Endodermal cell (in vitro differentiated cells): Measurements from ENCODE around the gene PIMREG. TPM values are rescaled to one million over a fixed set of nuclear protein-coding genes. Genes with fewer than 3 reads are reported as not detected.
"Not testable (repeated sequence)": the region's sequence is repeated elsewhere in the genome, so short reads cannot be mapped to it uniquely, and the experiment has no call there.

Source experiments
- DNase-seq: peaks from one replicate; pipeline ENCODE4 v3.0.0-alpha.2; 2017
- H3K27ac ChIP-seq: 2 replicates; pipeline ENCODE4 v1.5.1; 2013; ENCODE audit warnings: mild to moderate bottlenecking, low read depth, low read length, moderate library complexity
- H3K27me3 ChIP-seq: 2 replicates; pipeline ENCODE4 v1.6.1; 2013; ENCODE audit warnings: mild to moderate bottlenecking, low read length, moderate library complexity; ENCODE audit not compliant: insufficient read depth, control insufficient read depth, poor library complexity, severe bottlenecking
- H3K36me3 ChIP-seq: 2 replicates; pipeline ENCODE4 v1.7.0; 2013; ENCODE audit warnings: mild to moderate bottlenecking, low read length, moderate library complexity; ENCODE audit not compliant: control insufficient read depth, insufficient read depth
- H3K4me1 ChIP-seq: one replicate; pipeline ENCODE4 v1.7.0; 2013; ENCODE audit warnings: low read length; ENCODE audit not compliant: control insufficient read depth, insufficient read depth
- H3K4me3 ChIP-seq: 2 replicates; pipeline ENCODE4 v1.5.1; 2013; ENCODE audit warnings: mild to moderate bottlenecking, low read length, moderate library complexity
- H3K9ac ChIP-seq: 2 replicates; pipeline ENCODE4 v1.6.1; 2013; ENCODE audit warnings: mild to moderate bottlenecking, low read length, moderate library complexity; ENCODE audit not compliant: poor library complexity, severe bottlenecking; ENCODE audit errors: extremely low read depth
- H3K9me3 ChIP-seq: 2 replicates; pipeline ENCODE4 v1.6.1; 2013; ENCODE audit warnings: mild to moderate bottlenecking, low read length, moderate library complexity; ENCODE audit not compliant: control insufficient read depth
- H3K27ac Mint-ChIP-seq: 2 replicates; pipeline ENCODE4 v1.8.0; 2020; ENCODE audit warnings: mixed read lengths
- H3K27me3 Mint-ChIP-seq: 2 replicates; pipeline ENCODE4 v1.8.0; 2021; ENCODE audit warnings: mild to moderate bottlenecking, mixed read lengths; ENCODE audit not compliant: insufficient read depth
- H3K36me3 Mint-ChIP-seq: 2 replicates; pipeline ENCODE4 v1.8.0; 2020; ENCODE audit warnings: low read depth, mixed read lengths
- H3K4me1 Mint-ChIP-seq: 2 replicates; pipeline ENCODE4 v1.8.0; 2020; ENCODE audit warnings: mixed read lengths
- H3K4me3 Mint-ChIP-seq: 2 replicates; pipeline ENCODE4 v1.8.0; 2020; ENCODE audit warnings: mild to moderate bottlenecking, moderate library complexity, mixed read lengths
- H3K9me3 Mint-ChIP-seq: 2 replicates; pipeline ENCODE4 v1.8.0; 2020; ENCODE audit warnings: mild to moderate bottlenecking, mixed read lengths
- WGBS, 2 experiments: methylation state at CpG; one replicate each; pipeline versions ENCODE4 v1.1.5 to v1.1.7; 2013; ENCODE audit warnings: missing lambda C conversion rate in 2 of 2, mixed read lengths in 1 of 2; ENCODE audit not compliant: insufficient coverage in 1 of 2, insufficient read length in 1 of 2; 5-methylcytosine and 5-hydroxymethylcytosine counted together
- total RNA-seq, 2 donors: library from RNA; stranded (reverse); fragmentation: NEBNext Ultra II Directional in 1 of 2; extraction: Animal tissue kit (Norgen Biotek cat#: 25700) in 1 of 2; gene quantifications; 2 replicates in 1 of 2; 3 replicates in 1 of 2; pipeline ENCODE4 v1.2.1, GENCODE V29; 2021
- TF ChIP-seq, protein P1 (sequence below): fragments of 200-600 bp; sonication (generic); conservative IDR thresholded peaks from 2 replicates; pipeline ENCODE4 v1.5.0; 2021; ENCODE audit warnings: antibody characterized with exemption, mild to moderate bottlenecking

PIMREG gene
- total RNA-seq, 2 donors from 2014 or later: 33.4 to 68.7 TPM

DNA sequence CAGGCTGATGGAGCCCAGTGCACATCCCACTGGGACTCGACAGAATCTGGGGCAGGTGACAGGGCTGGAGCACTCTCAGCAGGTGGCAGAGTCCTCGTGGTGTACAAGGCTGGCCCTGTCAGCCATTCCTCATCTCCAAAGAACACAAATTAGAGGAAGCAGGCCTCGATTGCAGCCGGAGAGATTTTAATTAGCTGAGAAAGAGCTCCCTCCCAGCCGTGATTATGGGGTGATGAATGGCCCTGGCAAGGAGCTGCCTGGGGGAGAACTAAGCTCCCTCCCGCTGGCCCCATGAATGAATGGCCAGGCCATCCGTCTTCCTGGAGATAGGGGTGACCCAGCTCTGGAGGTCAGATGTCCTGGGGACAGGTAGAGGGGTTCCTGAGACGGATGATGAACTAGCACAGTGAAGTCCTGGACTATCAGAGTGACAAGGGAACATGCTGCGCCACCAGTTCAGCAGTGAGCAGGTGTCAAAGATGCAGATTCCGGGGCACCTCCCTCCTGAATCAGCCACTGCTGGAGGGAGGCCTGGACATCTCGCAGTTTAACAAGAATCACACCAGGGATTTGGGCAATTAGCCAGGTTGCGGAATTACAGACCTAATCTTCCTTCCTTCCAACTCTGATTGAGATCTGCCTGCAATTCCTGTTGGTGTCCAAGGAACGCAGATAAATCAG, 35.5 kb downstream of the PIMREG start:
- peaks cover 9% of the 10 kb centered on the region for H3K4me1 ChIP-seq
- H3K4me3 ChIP-seq: no peak overlapping the region
- H3K27me3 ChIP-seq: no peaks in the 10 kb centered on the region
- Mint-ChIP-seq H3K9me3 (no peaks in the 10 kb centered on the region), H3K4me3 (no peak overlapping the region), H3K36me3 (no peaks in the 10 kb centered on the region), H3K27me3 (no peaks in the 10 kb centered on the region), H3K4me1 (peaks cover 28% of the 10 kb centered on the region), H3K27ac (no peak overlapping the region)
- no peaks in the 10 kb centered on the region for H3K9me3 ChIP-seq
- no peak for DNase-seq
- no peak overlapping the region for H3K27ac ChIP-seq
- WGBS, 2 experiments: 74 to 83% methylated on average over 9 to 13 of the region's 13 CpGs
- no peaks in the 10 kb centered on the region for H3K36me3 ChIP-seq
- TF ChIP-seq, protein P1, sequence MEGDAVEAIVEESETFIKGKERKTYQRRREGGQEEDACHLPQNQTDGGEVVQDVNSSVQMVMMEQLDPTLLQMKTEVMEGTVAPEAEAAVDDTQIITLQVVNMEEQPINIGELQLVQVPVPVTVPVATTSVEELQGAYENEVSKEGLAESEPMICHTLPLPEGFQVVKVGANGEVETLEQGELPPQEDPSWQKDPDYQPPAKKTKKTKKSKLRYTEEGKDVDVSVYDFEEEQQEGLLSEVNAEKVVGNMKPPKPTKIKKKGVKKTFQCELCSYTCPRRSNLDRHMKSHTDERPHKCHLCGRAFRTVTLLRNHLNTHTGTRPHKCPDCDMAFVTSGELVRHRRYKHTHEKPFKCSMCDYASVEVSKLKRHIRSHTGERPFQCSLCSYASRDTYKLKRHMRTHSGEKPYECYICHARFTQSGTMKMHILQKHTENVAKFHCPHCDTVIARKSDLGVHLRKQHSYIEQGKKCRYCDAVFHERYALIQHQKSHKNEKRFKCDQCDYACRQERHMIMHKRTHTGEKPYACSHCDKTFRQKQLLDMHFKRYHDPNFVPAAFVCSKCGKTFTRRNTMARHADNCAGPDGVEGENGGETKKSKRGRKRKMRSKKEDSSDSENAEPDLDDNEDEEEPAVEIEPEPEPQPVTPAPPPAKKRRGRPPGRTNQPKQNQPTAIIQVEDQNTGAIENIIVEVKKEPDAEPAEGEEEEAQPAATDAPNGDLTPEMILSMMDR: no peak
- H3K9ac ChIP-seq: no peak overlapping the region

DNA sequence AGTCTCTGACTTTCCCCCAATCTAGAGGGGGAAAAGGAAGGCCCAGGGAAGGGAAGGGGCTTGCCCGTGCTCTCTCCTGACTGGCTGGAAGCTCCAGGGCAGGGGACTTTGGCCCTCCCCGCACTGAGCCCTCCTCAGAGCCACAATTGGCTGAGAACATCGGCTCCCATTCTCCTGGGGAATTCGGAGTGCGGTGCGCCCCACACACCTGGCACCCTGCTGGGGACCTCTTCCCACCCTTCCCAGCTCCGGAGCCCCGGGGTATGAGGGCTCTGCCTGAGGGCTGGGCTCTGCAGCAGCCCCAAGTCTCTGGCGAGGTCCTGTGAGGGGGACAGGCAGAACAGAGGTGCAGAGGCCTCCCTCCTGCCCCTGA, 36.0 kb downstream of the PIMREG start:
- no peaks in the 10 kb centered on the region for H3K9me3 Mint-ChIP-seq
- H3K27me3 Mint-ChIP-seq: no peaks in the 10 kb centered on the region
- Histone ChIP-seq H3K4me1 (peaks cover 9% of the 10 kb centered on the region), H3K27ac (no peak overlapping the region), H3K9me3 (no peaks in the 10 kb centered on the region), H3K27me3 (no peaks in the 10 kb centered on the region), H3K36me3 (no peaks in the 10 kb centered on the region), H3K9ac (no peak overlapping the region), H3K4me3 (no peak overlapping the region)
- WGBS, 2 experiments: 57 to 80% methylated on average over 1 to 9 of the region's 9 CpGs
- peak; percentile 78 for DNase-seq
- H3K27ac Mint-ChIP-seq: no peak overlapping the region
- H3K36me3 Mint-ChIP-seq: no peaks in the 10 kb centered on the region
- H3K4me3 Mint-ChIP-seq: no peak overlapping the region
- H3K4me1 Mint-ChIP-seq: peaks cover 23% of the 10 kb centered on the region
- TF ChIP-seq, protein P1: no peak

DNA sequence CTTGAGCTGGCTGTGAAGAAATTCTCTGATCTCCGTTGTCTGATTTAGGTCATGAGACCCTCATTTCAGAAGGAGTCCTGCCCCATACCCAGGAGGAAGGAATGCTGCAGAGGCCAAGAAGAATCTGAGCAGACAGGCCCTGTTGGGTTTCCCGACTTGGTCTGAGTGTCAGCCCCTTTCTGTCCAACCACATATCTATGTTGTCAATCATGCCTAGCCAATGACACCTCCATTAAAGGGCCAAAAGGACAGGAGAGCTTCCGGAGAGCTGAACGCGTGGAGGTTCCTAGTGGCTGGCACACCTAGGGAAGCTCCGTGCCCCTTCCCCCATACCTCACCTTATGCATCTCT, 37.8 kb downstream of the PIMREG start:
- Mint-ChIP-seq H3K9me3 (no peaks in the 10 kb centered on the region), H3K27ac (no peak overlapping the region), H3K4me1 (peaks cover 19% of the 10 kb centered on the region), H3K27me3 (no peaks in the 10 kb centered on the region), H3K36me3 (no peaks in the 10 kb centered on the region), H3K4me3 (no peak overlapping the region)
- H3K27ac ChIP-seq: no peak overlapping the region
- H3K9ac ChIP-seq: no peak overlapping the region
- 85 to 93% methylated on average over 2 to 6 of the region's 6 CpGs for WGBS, 2 experiments
- no peak overlapping the region for H3K4me3 ChIP-seq
- H3K27me3 ChIP-seq: no peaks in the 10 kb centered on the region
- H3K36me3 ChIP-seq: no peaks in the 10 kb centered on the region
- peaks cover 3% of the 10 kb centered on the region for H3K4me1 ChIP-seq
- TF ChIP-seq, protein P1: no peak
- H3K9me3 ChIP-seq: no peaks in the 10 kb centered on the region
- DNase-seq: no peak

DNA sequence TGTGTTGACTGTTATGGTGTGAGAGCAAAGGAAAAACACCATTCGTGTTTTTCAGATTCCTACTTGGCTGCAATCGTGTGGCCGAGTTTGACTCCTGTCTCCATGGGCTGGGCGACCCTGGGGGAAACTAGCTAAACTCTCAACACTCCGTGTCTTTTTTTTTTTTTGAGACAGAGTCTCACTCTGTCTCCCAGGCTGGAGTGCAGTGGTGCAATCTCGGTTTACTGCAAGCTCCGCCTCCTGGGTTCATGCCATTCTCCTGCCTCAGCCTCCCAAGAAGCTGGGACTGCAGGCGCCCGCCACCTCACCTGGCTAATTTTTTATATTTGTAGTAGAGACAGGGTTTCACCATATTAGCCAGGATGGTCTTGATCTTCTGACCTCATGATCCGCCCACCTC, 38.5 kb downstream of the PIMREG start:
- H3K27me3 Mint-ChIP-seq, H3K27ac Mint-ChIP-seq, H3K9me3 ChIP-seq, H3K9ac ChIP-seq, H3K4me3 ChIP-seq, H3K36me3 ChIP-seq, H3K27ac ChIP-seq, DNase-seq, H3K9me3 Mint-ChIP-seq, H3K36me3 Mint-ChIP-seq, H3K4me3 Mint-ChIP-seq, H3K4me1 ChIP-seq, H3K27me3 ChIP-seq: not testable (repeated sequence)
- H3K4me1 Mint-ChIP-seq: peaks cover 22% of the 10 kb centered on the region
- 89 to 90% methylated on average over 7 to 10 of the region's 10 CpGs for WGBS, 2 experiments
